SK-N-SH (cell line): ENCODE measurements around the gene VCAN.

ENCODE experiments used
- CHD2 ChIP-seq: fragments of 150-350 bp; IDR thresholded peaks from 2 replicates; pipeline ENCODE4 v1.6.1; 2018; ENCODE audit warnings: low read length; ENCODE audit not compliant: partially characterized antibody
- EP300 ChIP-seq, 2 experiments: IDR thresholded peaks; 2 replicates each; pipeline versions ENCODE4 v1.4.0 to v1.6.1; 2012; ENCODE audit warnings: borderline replicate concordance in 1 of 2, low read depth in 1 of 2, low read length in 1 of 2
- GATA2 ChIP-seq: sonication (generic); formaldehyde crosslinking; IDR thresholded peaks from 2 replicates; pipeline ENCODE4 v1.5.0; 2020; ENCODE audit warnings: mild to moderate bottlenecking, missing genetic modification reagents
- MXI1 ChIP-seq: IDR thresholded peaks from 2 replicates; pipeline ENCODE4 v1.6.1; 2012; ENCODE audit warnings: mild to moderate bottlenecking, low read depth, low read length, improper control_type of control experiment
- NRF1 ChIP-seq: IDR thresholded peaks from 2 replicates; pipeline ENCODE4 v1.6.1; 2012; ENCODE audit warnings: low read depth, mild to moderate bottlenecking, low read length
- POLR2AphosphoS5 ChIP-seq: IDR thresholded peaks from 2 replicates; pipeline ENCODE4 v1.6.1; 2012; ENCODE audit warnings: low read depth, low read length
- RCOR1 ChIP-seq: fragments of 150-350 bp; IDR thresholded peaks from 2 replicates; pipeline ENCODE4 v1.6.1; 2017; ENCODE audit warnings: antibody characterized with exemption, low read length
- SIN3A ChIP-seq: IDR thresholded peaks from 2 replicates; pipeline ENCODE4 v1.6.1; 2012; ENCODE audit warnings: low read depth, mild to moderate bottlenecking, low read length, moderate library complexity, borderline replicate concordance
- SMC3 ChIP-seq: IDR thresholded peaks from 2 replicates; pipeline ENCODE4 v1.6.1; 2012; ENCODE audit warnings: low read depth, low read length, improper control_type of control experiment
- TF ChIP-seq, protein P1 (sequence below): fragments of 200-600 bp; sonication (generic); IDR thresholded peaks from 2 replicates; pipeline ENCODE4 v1.6.1; 2017; ENCODE audit warnings: antibody characterized with exemption, mild to moderate bottlenecking, moderate library complexity
- TF ChIP-seq, protein P2 (sequence below): fragments of 150-350 bp; IDR thresholded peaks from 2 replicates; pipeline ENCODE4 v1.6.1; 2017; ENCODE audit warnings: antibody characterized with exemption, low read length, low read depth, borderline replicate concordance
- TF ChIP-seq, protein P3 (sequence below): IDR thresholded peaks from 2 replicates; pipeline ENCODE4 v1.4.0; 2012; ENCODE audit warnings: low read depth

DNA sequence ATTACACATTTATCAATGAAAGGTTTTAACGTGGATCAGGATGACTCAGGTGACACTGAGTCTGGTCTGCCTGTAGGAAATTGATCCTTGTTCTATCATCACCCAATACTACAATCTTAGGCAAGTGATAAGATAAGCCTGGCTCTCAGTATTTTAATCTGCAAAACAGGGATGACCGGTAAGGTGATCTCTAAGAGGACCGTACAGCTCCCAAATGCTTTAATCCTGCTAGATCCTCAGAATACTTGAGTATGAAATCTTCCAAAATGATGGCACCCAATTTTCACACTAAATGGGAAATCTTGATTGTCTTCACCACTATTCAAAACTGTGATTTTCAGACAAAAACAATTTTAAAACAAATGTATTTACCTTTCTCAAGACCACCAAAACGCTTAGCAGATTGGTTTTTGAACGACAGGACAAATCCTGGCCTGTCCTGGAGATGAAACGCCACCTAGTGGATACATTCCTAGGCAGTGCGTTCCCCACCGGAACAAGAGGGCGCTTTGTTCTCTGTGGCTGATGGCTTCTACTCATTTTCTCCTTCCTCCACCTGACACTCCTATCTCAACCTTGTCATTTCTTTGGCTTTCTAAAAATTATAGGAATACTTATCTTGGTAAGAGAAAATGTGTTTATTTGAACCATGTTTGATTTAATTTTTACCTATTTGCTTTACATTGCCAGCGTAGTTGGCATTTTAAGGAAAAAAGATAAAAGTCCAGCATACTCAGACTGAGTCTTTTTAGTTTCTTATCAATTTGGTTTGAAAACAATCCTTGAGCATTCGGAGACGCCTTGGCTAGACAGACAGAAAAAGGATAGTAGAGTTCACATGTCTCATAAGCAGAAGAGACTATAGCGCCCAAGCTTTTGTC, 41.2 kb upstream of the VCAN start:
- TF ChIP-seq, protein P1, sequence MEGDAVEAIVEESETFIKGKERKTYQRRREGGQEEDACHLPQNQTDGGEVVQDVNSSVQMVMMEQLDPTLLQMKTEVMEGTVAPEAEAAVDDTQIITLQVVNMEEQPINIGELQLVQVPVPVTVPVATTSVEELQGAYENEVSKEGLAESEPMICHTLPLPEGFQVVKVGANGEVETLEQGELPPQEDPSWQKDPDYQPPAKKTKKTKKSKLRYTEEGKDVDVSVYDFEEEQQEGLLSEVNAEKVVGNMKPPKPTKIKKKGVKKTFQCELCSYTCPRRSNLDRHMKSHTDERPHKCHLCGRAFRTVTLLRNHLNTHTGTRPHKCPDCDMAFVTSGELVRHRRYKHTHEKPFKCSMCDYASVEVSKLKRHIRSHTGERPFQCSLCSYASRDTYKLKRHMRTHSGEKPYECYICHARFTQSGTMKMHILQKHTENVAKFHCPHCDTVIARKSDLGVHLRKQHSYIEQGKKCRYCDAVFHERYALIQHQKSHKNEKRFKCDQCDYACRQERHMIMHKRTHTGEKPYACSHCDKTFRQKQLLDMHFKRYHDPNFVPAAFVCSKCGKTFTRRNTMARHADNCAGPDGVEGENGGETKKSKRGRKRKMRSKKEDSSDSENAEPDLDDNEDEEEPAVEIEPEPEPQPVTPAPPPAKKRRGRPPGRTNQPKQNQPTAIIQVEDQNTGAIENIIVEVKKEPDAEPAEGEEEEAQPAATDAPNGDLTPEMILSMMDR, result peak; percentile 89
- TF ChIP-seq SIN3A (no peak), CHD2 (no peak), RCOR1 (no peak), EP300 (IDR thresholded peaks at IDR 0.05; ENCODE audit: borderline replicate concordance in 1 of 2, low read depth in 1 of 2, low read length in 1 of 2) (no peak), MXI1 (no peak), SMC3 (peak; percentile 86), GATA2 (CRISPR knock-in tag) (no peak), POLR2AphosphoS5 (no peak), NRF1 (no peak)
- TF ChIP-seq, protein P2, sequence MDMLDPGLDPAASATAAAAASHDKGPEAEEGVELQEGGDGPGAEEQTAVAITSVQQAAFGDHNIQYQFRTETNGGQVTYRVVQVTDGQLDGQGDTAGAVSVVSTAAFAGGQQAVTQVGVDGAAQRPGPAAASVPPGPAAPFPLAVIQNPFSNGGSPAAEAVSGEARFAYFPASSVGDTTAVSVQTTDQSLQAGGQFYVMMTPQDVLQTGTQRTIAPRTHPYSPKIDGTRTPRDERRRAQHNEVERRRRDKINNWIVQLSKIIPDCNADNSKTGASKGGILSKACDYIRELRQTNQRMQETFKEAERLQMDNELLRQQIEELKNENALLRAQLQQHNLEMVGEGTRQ, result no peak
- TF ChIP-seq, protein P3, sequence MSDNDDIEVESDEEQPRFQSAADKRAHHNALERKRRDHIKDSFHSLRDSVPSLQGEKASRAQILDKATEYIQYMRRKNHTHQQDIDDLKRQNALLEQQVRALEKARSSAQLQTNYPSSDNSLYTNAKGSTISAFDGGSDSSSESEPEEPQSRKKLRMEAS, result no peak
